Measurements from ENCODE around the gene HS3ST1.

GRCh38 chr4:11426003-11426402, 2.7 kb downstream of the HS3ST1 start:
- TF ChIP-seq CTCF (IDR thresholded peaks at IDR 0.05) = no peak
- no peak for TF ChIP-seq POLR2A (IDR thresholded peaks at IDR 0.05)
- TF ChIP-seq EP300 (IDR thresholded peaks at IDR 0.05) = no peak

All from ovary (tissue), 3 donors.